ENCODE data around the gene IL1R2. TPM values are rescaled to one million over a fixed set of nuclear protein-coding genes. Genes with fewer than 3 reads are reported as not detected.

The IL1R2 gene
- total and polyA plus RNA-seq, 2 experiments from 2014 or later: not detected

DNA sequence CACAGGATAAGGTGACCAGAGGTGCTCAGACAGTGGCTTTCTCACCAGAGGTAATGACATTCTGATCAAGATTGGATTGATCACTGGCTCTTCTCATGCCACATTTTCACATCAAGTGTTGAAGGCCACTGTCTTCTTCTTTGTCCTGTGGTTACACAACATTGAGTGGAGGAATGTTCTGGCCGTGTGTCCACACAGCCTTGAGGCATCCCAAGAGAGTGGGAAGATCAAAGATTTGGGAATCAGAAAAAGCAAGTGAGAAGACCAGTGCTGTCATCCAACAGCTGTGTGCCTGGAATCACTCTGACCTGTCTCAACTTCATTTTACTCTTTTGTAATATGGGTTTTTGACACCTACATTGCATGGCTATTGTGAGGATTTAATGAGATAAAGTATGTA is 67.4 kb downstream of the IL1R2 start (continued):
- TF ChIP-seq, protein P1, sequence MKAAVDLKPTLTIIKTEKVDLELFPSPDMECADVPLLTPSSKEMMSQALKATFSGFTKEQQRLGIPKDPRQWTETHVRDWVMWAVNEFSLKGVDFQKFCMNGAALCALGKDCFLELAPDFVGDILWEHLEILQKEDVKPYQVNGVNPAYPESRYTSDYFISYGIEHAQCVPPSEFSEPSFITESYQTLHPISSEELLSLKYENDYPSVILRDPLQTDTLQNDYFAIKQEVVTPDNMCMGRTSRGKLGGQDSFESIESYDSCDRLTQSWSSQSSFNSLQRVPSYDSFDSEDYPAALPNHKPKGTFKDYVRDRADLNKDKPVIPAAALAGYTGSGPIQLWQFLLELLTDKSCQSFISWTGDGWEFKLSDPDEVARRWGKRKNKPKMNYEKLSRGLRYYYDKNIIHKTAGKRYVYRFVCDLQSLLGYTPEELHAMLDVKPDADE (IDR thresholded peaks at IDR 0.05): no peak
- no peak for TF ChIP-seq EZH2phosphoT487 (IDR thresholded peaks at IDR 0.05; ENCODE audit: unreplicated experiment)
- no peak for TF ChIP-seq STAT1 (IDR thresholded peaks at IDR 0.05; ENCODE audit: unreplicated experiment)
- no peak for TF ChIP-seq ZNF114 (CRISPR knock-in tag; IDR thresholded peaks at IDR 0.05)
- TF ChIP-seq JUNB (IDR thresholded peaks at IDR 0.05; ENCODE audit: unreplicated experiment): no peak
- no peak for TF ChIP-seq POLR2AphosphoS5 (IDR thresholded peaks at IDR 0.05; ENCODE audit: low read depth)

- H3K27ac Mint-ChIP-seq: no peak overlapping the region
- no peaks in the 10 kb centered on the region for H3K79me2 ChIP-seq (replicated peaks; ENCODE audit: insufficient read depth)
- no peaks in the 10 kb centered on the region for H3K27me3 ChIP-seq (ENCODE audit: insufficient read depth)
- no peaks in the 10 kb centered on the region for H3F3A ChIP-seq (replicated peaks; ENCODE audit: low read depth)
- peaks cover 7% of the 10 kb centered on the region; the same call in 2 of the 3 replicates for H3K4me1 Mint-ChIP-seq
- H3K9me2 ChIP-seq (ENCODE audit: insufficient read depth): peaks cover under 1% of the 10 kb centered on the region; the same call in 1 of the 2 replicates
- no peak overlapping the region for H3K4me3 Mint-ChIP-seq
- H3K27me3 Mint-ChIP-seq (ENCODE audit: insufficient read depth, low read depth, poor library complexity): no peaks in the 10 kb centered on the region
- ATAC-seq: no peak
- no peak overlapping the region for H3K4me2 ChIP-seq
- no peak overlapping the region for H3K4me3 ChIP-seq
- no peaks in the 10 kb centered on the region for H4K20me1 ChIP-seq (replicated peaks; ENCODE audit: insufficient read depth)
- no peaks in the 10 kb centered on the region for H3K4me1 ChIP-seq (ENCODE audit: insufficient read depth)
- no peaks in the 10 kb centered on the region; the same call in 2 of the 3 replicates for H3K9me3 Mint-ChIP-seq
- DNase-seq (ENCODE audit: low spot score): no peak
- H2AFZ ChIP-seq: no peak overlapping the region
- no peaks in the 10 kb centered on the region for H3K36me3 ChIP-seq (ENCODE audit: insufficient read depth)
- H3K36me3 Mint-ChIP-seq (ENCODE audit: low read depth): no peaks in the 10 kb centered on the region
- no peak overlapping the region for H3K27ac ChIP-seq (ENCODE audit: low read depth)
- TF ChIP-seq REST (IDR thresholded peaks at IDR 0.05; ENCODE audit: unreplicated experiment): no peak
- no peak for TF ChIP-seq POLR2AphosphoS5 (IDR thresholded peaks at IDR 0.05; ENCODE audit: low read depth)
- TF ChIP-seq, protein P1 (IDR thresholded peaks at IDR 0.05): no peak
- TF ChIP-seq CREB1 (CRISPR knock-in tag; IDR thresholded peaks at IDR 0.05; ENCODE audit: low read depth): no peak
- no peak for TF ChIP-seq NANOG (IDR thresholded peaks at IDR 0.05; ENCODE audit: borderline replicate concordance)
- TF ChIP-seq JUNB (IDR thresholded peaks at IDR 0.05; ENCODE audit: unreplicated experiment): no peak
- no peak for TF ChIP-seq ZNF331 (CRISPR knock-in tag; IDR thresholded peaks at IDR 0.05; ENCODE audit: low read depth)
- TF ChIP-seq, protein P2, sequence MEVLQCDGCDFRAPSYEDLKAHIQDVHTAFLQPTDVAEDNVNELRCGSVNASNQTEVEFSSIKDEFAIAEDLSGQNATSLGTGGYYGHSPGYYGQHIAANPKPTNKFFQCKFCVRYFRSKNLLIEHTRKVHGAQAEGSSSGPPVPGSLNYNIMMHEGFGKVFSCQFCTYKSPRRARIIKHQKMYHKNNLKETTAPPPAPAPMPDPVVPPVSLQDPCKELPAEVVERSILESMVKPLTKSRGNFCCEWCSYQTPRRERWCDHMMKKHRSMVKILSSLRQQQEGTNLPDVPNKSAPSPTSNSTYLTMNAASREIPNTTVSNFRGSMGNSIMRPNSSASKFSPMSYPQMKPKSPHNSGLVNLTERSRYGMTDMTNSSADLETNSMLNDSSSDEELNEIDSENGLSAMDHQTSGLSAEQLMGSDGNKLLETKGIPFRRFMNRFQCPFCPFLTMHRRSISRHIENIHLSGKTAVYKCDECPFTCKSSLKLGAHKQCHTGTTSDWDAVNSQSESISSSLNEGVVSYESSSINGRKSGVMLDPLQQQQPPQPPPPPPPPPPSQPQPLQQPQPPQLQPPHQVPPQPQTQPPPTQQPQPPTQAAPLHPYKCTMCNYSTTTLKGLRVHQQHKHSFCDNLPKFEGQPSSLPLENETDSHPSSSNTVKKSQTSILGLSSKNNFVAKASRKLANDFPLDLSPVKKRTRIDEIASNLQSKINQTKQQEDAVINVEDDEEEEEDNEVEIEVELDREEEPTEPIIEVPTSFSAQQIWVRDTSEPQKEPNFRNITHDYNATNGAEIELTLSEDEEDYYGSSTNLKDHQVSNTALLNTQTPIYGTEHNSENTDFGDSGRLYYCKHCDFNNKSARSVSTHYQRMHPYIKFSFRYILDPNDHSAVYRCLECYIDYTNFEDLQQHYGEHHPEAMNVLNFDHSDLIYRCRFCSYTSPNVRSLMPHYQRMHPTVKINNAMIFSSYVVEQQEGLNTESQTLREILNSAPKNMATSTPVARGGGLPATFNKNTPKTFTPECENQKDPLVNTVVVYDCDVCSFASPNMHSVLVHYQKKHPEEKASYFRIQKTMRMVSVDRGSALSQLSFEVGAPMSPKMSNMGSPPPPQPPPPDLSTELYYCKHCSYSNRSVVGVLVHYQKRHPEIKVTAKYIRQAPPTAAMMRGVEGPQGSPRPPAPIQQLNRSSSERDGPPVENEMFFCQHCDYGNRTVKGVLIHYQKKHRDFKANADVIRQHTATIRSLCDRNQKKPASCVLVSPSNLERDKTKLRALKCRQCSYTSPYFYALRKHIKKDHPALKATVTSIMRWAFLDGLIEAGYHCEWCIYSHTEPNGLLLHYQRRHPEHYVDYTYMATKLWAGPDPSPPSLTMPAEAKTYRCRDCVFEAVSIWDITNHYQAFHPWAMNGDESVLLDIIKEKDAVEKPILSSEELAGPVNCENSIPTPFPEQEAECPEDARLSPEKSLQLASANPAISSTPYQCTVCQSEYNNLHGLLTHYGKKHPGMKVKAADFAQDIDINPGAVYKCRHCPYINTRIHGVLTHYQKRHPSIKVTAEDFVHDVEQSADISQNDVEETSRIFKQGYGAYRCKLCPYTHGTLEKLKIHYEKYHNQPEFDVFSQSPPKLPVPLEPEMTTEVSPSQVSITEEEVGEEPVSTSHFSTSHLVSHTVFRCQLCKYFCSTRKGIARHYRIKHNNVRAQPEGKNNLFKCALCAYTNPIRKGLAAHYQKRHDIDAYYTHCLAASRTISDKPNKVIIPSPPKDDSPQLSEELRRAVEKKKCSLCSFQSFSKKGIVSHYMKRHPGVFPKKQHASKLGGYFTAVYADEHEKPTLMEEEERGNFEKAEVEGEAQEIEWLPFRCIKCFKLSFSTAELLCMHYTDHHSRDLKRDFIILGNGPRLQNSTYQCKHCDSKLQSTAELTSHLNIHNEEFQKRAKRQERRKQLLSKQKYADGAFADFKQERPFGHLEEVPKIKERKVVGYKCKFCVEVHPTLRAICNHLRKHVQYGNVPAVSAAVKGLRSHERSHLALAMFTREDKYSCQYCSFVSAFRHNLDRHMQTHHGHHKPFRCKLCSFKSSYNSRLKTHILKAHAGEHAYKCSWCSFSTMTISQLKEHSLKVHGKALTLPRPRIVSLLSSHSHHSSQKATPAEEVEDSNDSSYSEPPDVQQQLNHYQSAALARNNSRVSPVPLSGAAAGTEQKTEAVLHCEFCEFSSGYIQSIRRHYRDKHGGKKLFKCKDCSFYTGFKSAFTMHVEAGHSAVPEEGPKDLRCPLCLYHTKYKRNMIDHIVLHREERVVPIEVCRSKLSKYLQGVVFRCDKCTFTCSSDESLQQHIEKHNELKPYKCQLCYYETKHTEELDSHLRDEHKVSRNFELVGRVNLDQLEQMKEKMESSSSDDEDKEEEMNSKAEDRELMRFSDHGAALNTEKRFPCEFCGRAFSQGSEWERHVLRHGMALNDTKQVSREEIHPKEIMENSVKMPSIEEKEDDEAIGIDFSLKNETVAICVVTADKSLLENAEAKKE (CRISPR knock-in tag; IDR thresholded peaks at IDR 0.05): no peak
- TF ChIP-seq ZNF114 (CRISPR knock-in tag; IDR thresholded peaks at IDR 0.05): no peak
These were observed 68.3 kb downstream of the IL1R2 start for GRCh38 chr2:102060047-102060446.

Measured in GM23338 (cell line).